Spinal cord (tissue), 10 donors: ENCODE measurements around the gene ACTN1. TPM values are rescaled to one million over a fixed set of nuclear protein-coding genes. Genes with fewer than 3 reads are reported as not detected.

ENCODE experiments used
- DNase-seq, 6 donors: peaks; one replicate each; pipeline versions ENCODE4 v3.0.0 to v3.0.0-alpha.2; 2013 to 2015; ENCODE audit warnings: low spot score in 6 of 6, low read depth in 4 of 6
- H3K27ac ChIP-seq: one replicate; pipeline ENCODE4 v1.5.1; 2013; ENCODE audit warnings: low read depth, low read length, control low read depth
- H3K27me3 ChIP-seq: one replicate; pipeline ENCODE4 v1.6.1; 2013; ENCODE audit warnings: low read length; ENCODE audit not compliant: control insufficient read depth, insufficient read depth
- H3K36me3 ChIP-seq: one replicate; pipeline ENCODE4 v1.6.1; 2013; ENCODE audit warnings: low read length; ENCODE audit not compliant: control insufficient read depth, insufficient read depth
- H3K4me1 ChIP-seq: one replicate; pipeline ENCODE4 v1.6.1; 2013; ENCODE audit warnings: low read length; ENCODE audit not compliant: control insufficient read depth, insufficient read depth
- H3K4me3 ChIP-seq: one replicate; pipeline ENCODE4 v1.5.1; 2013; ENCODE audit warnings: low read depth, low read length, control low read depth
- H3K9me3 ChIP-seq: one replicate; pipeline ENCODE4 v1.6.1; 2013; ENCODE audit warnings: low read length; ENCODE audit not compliant: control insufficient read depth, insufficient read depth
- WGBS: methylation state at CpG from one replicate; pipeline ENCODE4 v1.1.5; 2013; ENCODE audit warnings: missing lambda C conversion rate; ENCODE audit not compliant: insufficient coverage; 5-methylcytosine and 5-hydroxymethylcytosine counted together
- polyA plus RNA-seq, 2 donors: library from polyadenylated mRNA; unstranded; fragments of 120-200 nt; gene quantifications; one replicate each; pipeline ENCODE4 v1.2.1, GENCODE V29; 2013; ENCODE audit not compliant: insufficient read length in 2 of 2
- total RNA-seq, 2 donors: library from RNA; depleted of rRNA in 1 of 2; stranded (reverse); fragments of 120-200 nt in 1 of 2; fragments of >200 nt in 1 of 2; gene quantifications; one replicate each; pipeline versions ENCODE4 v1.2.3 to v1.2.4, GENCODE V29; 2013 to 2014
- donor health status: healthy.

ACTN1 gene
- total and polyA plus RNA-seq, 4 donors = 41.6 to 49.4 (median 46.2) TPM

GRCh38 chr14:68946489-68946822, 32.6 kb downstream of the ACTN1 start:
- no peak for DNase-seq
- 95% methylated on average over 4 of the region's 4 CpGs for WGBS

GRCh38 chr14:68945585-68946488, 33.3 kb downstream of the ACTN1 start:
- H3K4me1 ChIP-seq = peaks cover 48% of the 10 kb centered on the region
- no peaks in the 10 kb centered on the region for H3K27me3 ChIP-seq
- H3K36me3 ChIP-seq = no peaks in the 10 kb centered on the region
- H3K27ac ChIP-seq = no peak overlapping the region
- 75% methylated on average over 6 of the region's 11 CpGs for WGBS
- H3K9me3 ChIP-seq = no peaks in the 10 kb centered on the region
- DNase-seq = no peak
- no peak overlapping the region for H3K4me3 ChIP-seq

More at GRCh38 chr14:68946489-68946822, 32.6 kb downstream of the ACTN1 start:
- no peak overlapping the region for H3K4me3 ChIP-seq
- no peak overlapping the region for H3K27ac ChIP-seq
- H3K4me1 ChIP-seq = peaks cover 54% of the 10 kb centered on the region
- H3K36me3 ChIP-seq = no peaks in the 10 kb centered on the region
- no peaks in the 10 kb centered on the region for H3K27me3 ChIP-seq
- no peaks in the 10 kb centered on the region for H3K9me3 ChIP-seq

- H3K4me1 ChIP-seq = peaks cover 50% of the 10 kb centered on the region
These were observed 33.9 kb downstream of the ACTN1 start for GRCh38 chr14:68945190-68945584.

GRCh38 chr14:68944162-68944561, 34.9 kb downstream of the ACTN1 start:
- peaks cover 57% of the 10 kb centered on the region for H3K4me1 ChIP-seq
- no peak for DNase-seq
- WGBS = 63% methylated on average over 5 of the region's 6 CpGs
- no peaks in the 10 kb centered on the region for H3K27me3 ChIP-seq
- H3K4me3 ChIP-seq = no peak overlapping the region
- no peaks in the 10 kb centered on the region for H3K36me3 ChIP-seq
- H3K27ac ChIP-seq = no peak overlapping the region
- H3K9me3 ChIP-seq = no peaks in the 10 kb centered on the region

More at GRCh38 chr14:68945190-68945584, 33.9 kb downstream of the ACTN1 start:
- DNase-seq = no peak
- 81% methylated on average over 4 of the region's 4 CpGs for WGBS
- H3K36me3 ChIP-seq = no peaks in the 10 kb centered on the region
- H3K4me3 ChIP-seq = no peak overlapping the region
- no peaks in the 10 kb centered on the region for H3K27me3 ChIP-seq
- no peaks in the 10 kb centered on the region for H3K9me3 ChIP-seq
- H3K27ac ChIP-seq = no peak overlapping the region

GRCh38 chr14:68943107-68943506, 36.0 kb downstream of the ACTN1 start:
- Histone ChIP-seq H3K27me3 (no peaks in the 10 kb centered on the region), H3K4me1 (peaks cover 60% of the 10 kb centered on the region), H3K9me3 (no peaks in the 10 kb centered on the region), H3K27ac (no peak overlapping the region), H3K4me3 (no peak overlapping the region), H3K36me3 (no peaks in the 10 kb centered on the region)
- WGBS = 92% methylated on average over 10 of the region's 10 CpGs
- no peak for DNase-seq

GRCh38 chr14:68942296-68943035, 36.6 kb downstream of the ACTN1 start:
- Histone ChIP-seq H3K4me1 (peaks cover 59% of the 10 kb centered on the region), H3K9me3 (no peaks in the 10 kb centered on the region), H3K27ac (no peak overlapping the region), H3K4me3 (no peak overlapping the region), H3K27me3 (no peaks in the 10 kb centered on the region), H3K36me3 (no peaks in the 10 kb centered on the region)
- DNase-seq = no peak
- WGBS = 64% methylated on average over 11 of the region's 14 CpGs

- WGBS = 63% methylated on average over 5 of the region's 5 CpGs
- Histone ChIP-seq H3K4me3 (no peak overlapping the region), H3K27me3 (no peaks in the 10 kb centered on the region), H3K9me3 (no peaks in the 10 kb centered on the region), H3K27ac (no peak overlapping the region), H3K4me1 (peaks cover 57% of the 10 kb centered on the region), H3K36me3 (no peaks in the 10 kb centered on the region)
- DNase-seq = no peak
These were observed 37.3 kb downstream of the ACTN1 start for GRCh38 chr14:68941820-68942219.

- H3K9me3 ChIP-seq = no peaks in the 10 kb centered on the region
- DNase-seq = no peak
- 81% methylated on average over 3 of the region's 3 CpGs for WGBS
These were observed 38.4 kb downstream of the ACTN1 start for GRCh38 chr14:68940614-68941185.

GRCh38 chr14:68939893-68940613, 39.0 kb downstream of the ACTN1 start:
- peak in 2 of 6 donors; percentile 40 to 82 for DNase-seq
- 25% methylated on average over 8 of the region's 9 CpGs for WGBS

More at GRCh38 chr14:68940614-68941185, 38.4 kb downstream of the ACTN1 start:
- H3K27ac ChIP-seq = peak overlapping the region; percentile 44
- H3K4me1 ChIP-seq = peaks cover 64% of the 10 kb centered on the region
- no peak overlapping the region for H3K4me3 ChIP-seq
- no peaks in the 10 kb centered on the region for H3K36me3 ChIP-seq
- H3K27me3 ChIP-seq = no peaks in the 10 kb centered on the region

More at GRCh38 chr14:68939893-68940613, 39.0 kb downstream of the ACTN1 start:
- no peaks in the 10 kb centered on the region for H3K27me3 ChIP-seq
- H3K36me3 ChIP-seq = no peaks in the 10 kb centered on the region
- H3K4me3 ChIP-seq = no peak overlapping the region
- peak overlapping the region; percentile 74 for H3K27ac ChIP-seq
- peaks cover 64% of the 10 kb centered on the region for H3K4me1 ChIP-seq
- no peaks in the 10 kb centered on the region for H3K9me3 ChIP-seq
